Stimulated activated CD8-positive, alpha-beta memory T cell treated with anti-CD3 and anti-CD28 coated beads, Interleukin-15, amount 100 ng/mL, for 4 hours (primary cell): Measurements from ENCODE around the gene ELAVL3.
"Not testable (repeated sequence)": the region's sequence is repeated elsewhere in the genome, so short reads cannot be mapped to it uniquely, and the experiment has no call there.

Experiments
- DNase-seq, 2 donors: peaks; one replicate each; pipeline ENCODE4 v3.0.0-alpha.2; 2020; ENCODE audit warnings: low read depth in 2 of 2

ELAVL3 gene

DNA sequence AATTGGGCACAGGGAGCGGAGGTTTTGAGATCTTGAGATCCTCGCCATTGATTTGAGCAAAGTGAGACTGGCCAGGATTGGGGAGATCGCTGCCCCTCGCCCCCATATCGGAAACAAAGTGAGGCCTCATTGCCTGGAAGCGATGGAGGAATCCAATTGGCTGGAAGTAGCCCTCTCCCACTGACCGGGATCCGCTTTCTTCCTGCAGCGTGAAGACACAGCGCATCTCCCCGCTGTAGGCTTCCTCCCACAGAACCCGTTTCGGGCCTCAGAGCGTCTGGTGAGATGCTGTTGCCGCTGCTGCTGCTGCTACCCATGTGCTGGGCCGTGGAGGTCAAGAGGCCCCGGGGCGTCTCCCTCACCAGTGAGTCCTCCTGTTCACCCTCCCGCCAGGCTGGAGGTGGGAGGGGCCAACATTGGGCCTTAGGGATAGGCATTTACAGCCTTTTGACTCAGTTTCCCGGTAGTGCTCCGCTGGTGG, 45.0 kb downstream of the ELAVL3 start:
- DNase-seq: no peak

DNA sequence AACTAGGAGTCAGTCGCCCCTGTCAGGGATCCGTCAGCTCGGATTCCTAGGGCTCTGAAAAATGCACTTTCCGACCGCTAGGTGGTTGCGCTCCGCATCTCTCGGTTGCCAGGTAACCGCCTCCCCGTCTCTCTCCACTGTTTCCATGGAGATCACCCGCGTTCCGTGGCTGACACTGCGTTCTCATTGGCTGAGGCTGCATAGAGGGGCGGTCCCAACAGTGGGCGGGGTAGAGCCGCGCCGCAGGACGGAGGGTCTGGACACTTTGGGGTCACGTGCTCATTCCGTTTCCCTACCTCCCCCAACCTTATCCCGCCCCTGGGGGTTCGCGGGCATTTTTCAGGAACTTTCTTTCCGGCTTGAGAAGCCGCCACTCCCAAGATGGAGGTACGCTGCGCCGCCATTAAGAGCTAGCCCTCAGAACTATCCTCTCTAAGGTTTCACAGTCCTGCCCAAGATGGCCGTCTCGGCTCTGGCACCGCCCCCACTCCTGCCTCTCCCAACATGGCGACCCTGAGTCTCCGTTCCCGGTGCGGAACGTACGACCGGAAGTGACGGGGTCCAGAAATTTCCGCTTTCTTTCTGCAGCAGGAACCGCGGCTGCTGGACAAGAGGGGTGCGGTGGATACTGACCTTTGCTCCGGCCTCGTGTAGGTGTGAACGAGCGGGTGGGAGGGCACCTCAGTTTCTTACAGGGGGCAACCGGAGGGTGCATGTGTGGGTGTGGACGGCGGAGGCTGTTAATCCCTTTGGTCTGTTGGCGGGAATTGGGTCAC, 45.6 kb downstream of the ELAVL3 start, which contains the start of the genes ODAD3 and PRKCSH:
TSS of gene ODAD3 (minus strand) at position 65 of the 776 bp plus-strand sequence. CDS start 105 bp downstream, outside the sequence.
TSS of gene PRKCSH (plus strand) at position 579 of the 776 bp plus-strand sequence. CDS start 483 bp downstream, outside the sequence.
- DNase-seq: peak; percentile 96 to 97

DNA sequence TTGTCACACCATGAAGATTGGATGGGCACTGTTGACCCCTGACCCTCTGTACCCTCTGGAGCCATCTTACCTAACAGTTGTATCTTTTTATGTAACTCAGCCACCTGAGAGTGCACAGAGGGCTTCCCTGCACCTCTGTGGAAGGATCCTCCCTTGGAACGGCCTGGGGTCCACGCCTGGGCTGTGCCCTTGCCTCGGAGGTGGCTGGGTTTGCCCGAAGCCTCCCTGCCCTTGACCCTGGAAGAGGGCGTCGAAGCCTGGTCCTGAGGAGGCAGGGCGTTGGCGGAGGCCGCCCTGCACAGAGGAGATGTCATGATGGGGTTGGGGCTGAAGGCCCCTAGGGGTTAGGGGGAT, 46.2 kb downstream of the ELAVL3 start:
- DNase-seq: no peak

DNA sequence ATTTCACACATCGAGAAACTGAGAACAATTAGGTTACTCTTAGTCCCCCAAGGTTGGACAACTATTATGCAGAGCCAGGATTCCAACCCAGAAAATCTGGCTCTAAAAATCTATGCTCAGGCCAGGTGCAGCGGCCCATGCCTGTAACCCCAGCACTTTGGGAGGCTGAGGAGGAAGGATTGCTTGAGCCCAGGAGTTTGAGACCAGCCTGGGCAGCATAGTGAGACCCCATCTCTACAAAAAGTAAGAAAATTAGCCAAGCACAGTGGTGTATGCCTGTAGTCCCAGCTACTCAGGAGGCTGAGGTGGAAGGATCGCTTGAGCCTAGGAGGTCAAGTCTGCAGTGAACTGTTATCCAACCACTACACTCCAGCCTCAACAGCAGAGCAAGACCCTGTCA, 47.3 kb downstream of the ELAVL3 start:
- not testable (repeated sequence) for DNase-seq

DNA sequence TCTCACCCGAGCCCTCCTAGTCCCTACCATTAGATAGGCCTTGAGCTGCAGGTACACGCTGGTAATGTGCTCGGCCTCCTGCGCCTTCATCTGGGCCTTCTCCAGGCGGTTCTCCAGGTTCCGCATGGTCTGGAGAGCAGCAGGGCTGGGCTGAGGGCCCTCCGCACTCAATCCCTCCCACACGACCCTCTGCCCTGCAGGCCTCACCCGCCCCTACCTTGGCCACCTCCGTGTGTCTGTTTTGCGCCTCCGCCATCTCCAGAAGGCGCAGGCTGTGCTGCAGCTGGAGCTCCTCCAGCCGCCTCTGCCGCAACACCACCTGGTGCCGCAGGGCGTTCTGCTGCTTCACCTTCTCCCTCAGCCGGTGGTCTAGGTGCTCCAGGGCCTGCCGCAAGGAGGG, 54.2 kb downstream of the ELAVL3 start:
- no peak for DNase-seq

DNA sequence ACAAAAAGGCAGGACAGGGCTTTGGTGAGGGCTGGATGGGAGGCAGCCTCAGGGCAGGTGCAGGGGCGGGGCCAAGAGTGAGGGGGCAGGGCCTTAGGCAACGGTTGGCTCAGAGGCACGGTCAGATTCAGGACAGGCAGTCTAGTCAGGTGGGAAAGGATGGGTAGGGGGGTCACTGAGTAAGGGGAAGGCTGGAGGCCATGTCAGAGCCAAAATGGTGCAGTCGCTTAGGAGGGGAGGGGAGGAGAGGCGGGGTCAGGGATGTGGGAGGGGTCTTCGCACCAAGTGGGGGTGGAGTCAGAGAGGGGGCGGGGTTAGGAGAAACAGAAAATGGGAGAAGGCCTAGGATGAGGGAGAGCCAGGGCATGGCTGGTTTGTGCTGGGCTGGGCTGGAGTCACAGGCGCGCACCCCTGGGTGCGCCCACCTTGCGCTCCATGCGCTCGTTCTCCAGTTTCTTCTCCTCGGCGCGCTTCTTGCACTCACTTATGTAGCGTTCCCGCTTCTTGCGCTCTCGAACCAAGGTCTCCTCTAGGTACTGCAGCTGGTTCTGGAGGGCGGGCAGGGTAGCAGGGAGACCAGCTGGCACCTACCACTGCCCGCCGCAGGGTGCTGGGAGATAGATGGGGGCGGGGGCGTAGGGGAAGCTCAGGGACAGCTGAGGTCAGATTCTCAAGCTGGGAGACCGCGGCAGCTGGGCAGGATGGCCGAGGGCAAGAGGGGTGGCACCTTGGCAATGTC, 55.0 kb downstream of the ELAVL3 start:
- no peak for DNase-seq

DNA sequence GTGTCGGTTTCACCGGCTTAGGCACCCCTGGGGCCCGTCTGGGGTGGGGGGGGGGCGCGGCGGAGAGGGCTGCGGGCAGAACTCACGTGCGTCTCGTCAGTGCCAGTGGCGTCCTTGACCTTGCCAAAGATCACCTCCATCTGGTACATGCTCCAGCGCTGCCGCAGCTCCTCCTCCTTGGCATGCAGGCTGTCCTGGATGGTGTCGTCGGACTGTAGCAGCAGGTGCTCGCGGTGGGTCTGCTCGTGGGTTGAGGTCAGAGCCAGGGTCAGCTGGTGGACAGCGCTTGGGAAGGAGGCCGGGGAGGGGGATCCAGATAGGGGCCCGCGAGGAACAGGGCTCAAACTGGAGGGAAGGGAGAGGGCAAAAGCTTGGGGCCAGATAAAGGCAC, 57.1 kb downstream of the ELAVL3 start:
- DNase-seq: no peak

DNA sequence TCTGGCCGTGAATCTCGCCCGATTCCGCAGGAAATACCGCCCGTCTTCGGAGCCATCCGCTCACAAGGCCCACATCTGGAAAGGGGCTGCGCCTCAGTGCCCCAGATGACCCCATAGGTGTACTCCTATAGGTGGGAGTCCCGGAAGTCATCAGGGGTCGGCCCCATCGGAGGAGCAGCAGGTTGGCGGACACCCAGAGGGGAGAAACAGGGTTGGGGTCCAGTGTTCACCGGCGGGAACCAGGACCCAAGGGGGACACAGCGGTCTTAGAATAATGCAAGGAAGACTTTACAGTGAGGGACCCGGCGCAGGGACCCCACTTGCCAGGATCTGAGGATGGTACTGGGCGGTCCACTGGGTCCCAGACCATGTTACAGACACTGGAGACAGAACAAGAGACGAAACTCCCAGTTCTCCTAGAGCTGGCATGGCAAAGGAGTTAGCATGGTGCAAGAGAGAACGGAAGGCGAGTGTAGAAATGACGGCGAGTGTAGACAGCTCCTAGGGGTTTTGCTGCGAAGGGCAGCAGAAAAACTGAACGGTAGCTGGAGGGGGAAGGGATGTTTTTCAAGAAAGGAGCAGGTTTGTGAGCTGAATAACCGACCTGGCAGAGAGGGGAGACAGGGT, 57.6 kb downstream of the ELAVL3 start:
- DNase-seq: no peak

DNA sequence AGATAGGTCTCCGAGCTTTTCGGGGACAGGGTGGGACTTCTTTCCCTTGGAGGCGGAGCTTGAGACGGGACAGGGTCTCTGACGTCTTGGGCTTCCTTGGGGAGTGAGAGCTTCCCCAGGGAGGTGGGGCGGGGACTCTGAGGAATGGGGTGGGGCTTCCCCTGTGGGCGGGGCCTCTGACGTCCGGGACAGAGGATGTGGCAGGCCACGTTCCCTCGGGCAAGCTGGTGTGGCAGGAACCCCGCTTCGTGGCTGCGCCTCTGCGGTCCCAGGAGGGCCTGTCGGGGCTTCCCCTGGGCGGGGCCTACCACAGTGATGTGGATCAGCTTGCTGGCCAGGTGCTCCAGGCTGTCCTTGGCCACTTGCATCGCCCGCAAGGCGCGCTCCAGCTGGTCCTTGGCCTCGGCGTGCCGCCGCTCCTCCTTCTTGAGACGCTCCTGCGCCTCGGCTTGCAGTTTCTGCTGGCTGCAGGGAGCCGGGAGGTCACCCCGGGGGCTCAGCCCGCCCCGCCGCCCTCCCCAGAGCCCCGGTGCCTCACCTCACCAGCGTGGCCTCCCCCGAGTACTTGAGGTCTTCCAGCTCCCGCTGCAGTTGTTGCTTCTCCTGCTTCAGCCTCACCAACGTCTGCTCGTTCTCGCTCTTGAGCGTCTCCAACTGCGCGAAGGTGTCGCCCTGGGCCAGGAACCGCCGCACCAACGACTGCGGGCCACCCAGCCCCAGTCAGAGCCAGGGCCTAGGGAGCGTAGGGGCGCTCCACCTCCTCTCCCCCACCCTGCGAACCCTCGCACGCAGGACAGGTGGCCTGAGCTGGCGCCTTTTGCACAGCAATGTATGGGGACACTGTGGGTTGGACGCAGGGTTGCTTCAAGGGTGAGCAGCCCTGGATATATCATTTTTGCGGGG, 58.4 kb downstream of the ELAVL3 start:
- peak; percentile 27 to 38 for DNase-seq

DNA sequence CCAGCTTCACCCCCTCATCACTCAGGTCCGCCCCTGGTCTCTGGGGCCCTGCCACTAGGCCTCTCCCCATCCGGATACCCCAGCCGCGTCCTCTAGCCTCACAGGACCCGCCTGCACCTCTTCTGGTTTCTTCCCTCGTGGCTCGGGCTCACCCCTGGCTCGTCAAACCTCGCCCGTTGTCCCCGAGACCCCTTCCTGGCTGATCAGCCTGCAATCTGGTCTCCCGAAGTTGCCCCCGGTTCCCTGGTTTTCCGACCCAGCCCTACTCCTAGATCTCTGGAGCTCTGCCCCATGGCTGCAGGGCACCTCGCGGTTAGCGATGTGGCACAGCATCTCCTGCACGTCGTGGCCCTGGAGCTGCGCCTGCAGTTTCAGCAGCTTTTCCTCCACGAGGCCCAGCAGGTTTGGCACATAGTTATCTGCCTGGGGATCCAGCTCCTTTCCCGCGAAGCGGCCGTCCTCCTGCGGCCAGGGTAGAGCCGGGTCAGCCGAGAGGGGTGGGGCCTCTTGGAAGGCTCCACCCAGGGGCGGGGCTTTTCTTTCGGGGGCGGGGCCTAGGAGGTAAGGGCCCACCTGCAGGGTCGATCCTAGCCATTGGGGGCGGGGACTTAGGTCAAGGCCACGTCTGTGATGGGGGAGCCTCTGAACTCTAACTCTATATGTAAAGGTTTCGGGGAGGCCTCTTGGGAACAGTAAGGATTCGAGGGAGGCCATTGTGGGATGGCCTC, 59.3 kb downstream of the ELAVL3 start:
- DNase-seq: no peak

DNA sequence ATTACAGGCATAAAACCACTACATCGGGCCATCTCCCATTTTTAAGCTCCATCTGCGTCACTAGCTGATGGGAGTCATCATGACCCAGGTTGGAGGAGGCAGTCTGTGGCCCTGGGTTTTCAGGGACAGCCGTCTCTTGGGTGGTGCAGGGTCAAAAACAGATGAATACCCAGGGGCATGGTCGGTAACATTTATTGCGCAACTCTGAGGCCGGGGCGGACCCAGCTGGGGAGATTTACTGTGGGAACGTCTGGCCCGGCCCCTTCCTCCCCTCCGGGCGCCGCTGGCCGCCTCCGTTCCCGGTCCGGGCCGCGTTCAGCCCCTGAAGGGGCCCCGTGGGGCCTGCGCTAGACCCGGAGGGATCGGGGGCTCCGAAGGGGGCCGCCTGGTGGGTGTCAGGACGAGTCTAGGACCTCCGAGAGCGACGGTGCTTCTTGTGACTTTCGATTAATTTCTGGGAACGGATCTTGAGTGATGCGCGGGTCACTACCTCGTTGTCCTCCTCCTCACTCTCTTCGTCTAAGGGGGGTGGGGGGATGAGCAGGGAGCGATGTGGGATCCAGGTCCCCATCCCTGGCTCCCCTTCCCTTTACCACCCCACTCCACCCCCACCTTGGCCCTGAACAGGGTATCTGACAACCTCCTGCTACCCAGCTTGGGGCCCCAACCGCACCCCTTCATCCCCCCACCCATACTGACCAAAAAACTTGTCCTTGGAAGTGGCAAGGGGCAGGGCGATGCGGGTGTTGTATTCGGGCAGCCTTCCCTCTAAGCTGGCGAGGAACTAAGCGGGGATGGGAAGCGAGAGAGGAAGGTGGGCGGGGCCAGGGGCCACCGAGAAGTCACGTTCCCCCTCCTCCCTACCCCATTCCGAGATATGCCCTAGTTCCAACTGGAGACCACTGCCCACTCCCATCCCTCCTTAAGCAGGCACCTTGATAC, 60.1 kb downstream of the ELAVL3 start:
- no peak for DNase-seq

DNA sequence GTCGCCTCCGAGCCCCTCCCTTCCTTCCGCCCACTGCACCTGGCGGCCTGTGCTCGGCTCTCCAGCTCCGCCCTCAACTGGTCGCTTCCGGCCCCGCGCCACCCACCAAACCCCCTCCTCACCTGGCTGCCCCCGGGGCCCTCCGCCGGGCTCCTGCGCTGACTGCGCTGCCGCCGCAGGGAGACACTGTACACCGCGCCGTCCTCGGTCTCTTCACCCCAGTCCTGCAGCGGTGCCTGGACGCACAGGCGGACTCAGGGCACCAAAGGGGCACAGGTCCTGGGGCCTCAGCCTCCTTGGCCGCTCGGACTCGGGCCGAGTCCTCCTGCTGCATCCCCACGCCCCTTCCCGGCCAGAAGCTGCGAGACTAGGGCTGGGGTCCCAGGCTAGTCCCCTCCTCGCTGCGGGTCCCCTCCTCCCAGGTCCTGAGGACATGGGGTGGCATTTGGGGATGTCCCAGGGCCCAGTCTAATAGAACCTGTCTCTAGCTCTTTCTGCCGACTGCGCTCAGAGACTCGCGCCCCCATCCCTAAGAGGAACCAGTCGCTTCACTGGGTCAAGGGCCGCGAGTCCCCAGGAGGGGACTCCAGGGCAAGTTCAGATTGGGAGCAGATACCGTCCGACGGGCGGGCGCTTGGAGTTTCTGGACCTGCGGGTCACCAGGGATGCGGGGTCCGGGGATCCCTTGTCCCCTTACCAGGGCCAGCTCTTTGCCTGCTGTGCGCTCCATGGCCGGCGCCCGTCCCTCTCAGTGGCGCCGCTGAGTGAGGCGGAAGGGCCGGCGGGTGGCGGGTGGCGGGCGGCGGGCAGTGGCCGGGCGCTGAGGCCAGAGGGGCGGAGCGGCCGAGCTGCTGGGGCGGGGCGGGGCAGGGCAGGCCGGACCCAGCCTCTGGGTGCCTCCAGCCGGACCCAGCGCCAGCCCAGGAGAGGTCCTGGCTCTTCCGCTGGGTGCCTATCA, 62.0 kb downstream of the ELAVL3 start, which contains the start of gene RGL3:
TSS of gene RGL3 (minus strand) at position 766 of the 958 bp plus-strand sequence. CDS start at position 730, 36 bp downstream.
- DNase-seq: no peak

DNA sequence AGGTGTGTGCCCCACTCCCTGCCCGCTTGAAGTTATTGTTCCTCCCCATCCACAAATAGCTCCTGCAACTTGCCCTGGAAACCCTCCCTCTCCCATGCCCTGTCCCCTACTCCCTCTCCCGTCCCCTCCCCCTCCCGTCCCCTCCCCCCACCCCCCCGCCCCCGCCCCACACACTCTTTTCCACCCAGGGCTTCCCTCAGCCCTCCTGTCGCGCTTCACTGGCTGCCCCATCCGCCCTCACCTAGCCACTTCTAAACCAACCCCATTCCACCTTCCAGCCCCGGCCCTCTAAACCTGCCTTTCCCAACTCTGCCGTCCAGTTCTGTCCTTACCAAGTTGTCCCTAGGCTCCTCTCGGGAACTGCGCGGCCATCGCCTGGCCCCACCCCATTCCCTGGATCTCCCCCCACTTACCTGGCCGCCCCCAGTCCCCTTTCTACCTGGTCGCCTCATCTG, 62.7 kb downstream of the ELAVL3 start:
- no peak for DNase-seq

DNA sequence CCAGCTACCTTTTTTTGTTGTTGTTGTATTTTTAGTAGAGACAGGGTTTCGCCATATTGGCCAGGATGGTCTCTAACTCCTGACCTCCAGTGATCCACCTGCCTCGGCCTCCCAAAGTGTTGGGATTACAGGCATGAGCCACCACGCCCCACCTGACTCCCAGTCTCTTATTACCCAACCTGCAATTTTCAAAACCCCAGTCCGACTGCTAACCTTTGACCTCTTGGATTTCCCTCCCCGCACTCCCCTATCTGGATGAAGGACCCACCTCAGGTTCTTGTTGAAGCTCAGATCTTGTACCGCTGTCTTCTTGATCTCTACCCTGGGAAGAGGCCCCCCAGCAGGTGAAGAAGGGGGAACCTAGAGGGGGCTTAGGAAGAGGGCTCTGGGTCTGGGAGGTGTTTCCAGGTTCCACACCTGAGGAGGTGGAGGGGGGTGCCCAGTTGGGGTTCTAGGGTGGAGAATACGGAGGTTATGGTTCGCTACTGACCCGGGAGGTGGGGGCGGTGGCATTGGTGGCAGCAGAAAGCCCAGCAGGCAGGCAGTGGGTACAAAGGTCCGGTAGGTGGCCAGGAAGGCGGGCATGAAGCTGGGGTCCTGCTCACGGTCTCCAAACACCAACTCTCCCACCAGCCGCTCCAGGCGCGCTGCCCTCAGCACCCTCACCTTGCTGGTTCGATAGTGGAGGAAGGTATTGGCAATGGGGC, 64.3 kb downstream of the ELAVL3 start:
- no peak for DNase-seq

DNA sequence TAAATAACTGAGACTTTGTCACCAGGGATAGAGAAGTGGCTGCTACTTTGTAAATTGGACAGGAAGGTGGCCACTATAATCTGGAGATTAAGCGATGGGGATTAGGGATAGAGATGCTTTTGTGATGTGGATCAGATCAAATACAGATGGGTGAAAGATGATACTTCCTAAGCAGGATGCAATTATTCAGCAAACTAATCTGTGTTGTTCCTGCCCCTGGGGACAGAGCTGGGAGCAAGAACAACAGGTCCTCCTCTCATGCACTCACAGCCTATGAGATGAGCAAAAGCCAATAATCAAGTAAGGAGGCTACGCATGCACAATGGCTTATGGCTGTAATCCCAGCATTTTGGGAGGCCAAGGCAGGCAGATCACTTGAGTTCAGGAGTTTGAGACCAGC, 66.3 kb downstream of the ELAVL3 start:
- no peak for DNase-seq

DNA sequence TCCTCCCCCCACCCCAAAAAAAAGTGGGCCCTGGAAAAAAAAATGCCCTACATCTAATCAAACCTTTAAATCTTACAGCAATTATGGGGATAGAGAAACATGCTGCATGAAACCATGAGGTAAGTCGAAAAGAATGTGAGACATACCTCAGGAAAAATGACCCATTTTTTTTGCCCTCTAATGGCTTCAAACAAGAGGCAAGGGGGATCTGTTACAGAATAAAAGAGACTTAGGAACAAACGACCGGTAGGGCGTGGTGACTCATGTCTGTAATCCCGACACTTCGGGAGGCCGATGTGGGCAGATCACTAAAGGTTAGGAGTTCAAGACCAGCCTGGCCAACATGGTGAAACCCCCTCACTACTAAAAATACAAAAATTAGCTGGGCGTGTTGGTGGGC, 70.2 kb downstream of the ELAVL3 start:
- no peak for DNase-seq

DNA sequence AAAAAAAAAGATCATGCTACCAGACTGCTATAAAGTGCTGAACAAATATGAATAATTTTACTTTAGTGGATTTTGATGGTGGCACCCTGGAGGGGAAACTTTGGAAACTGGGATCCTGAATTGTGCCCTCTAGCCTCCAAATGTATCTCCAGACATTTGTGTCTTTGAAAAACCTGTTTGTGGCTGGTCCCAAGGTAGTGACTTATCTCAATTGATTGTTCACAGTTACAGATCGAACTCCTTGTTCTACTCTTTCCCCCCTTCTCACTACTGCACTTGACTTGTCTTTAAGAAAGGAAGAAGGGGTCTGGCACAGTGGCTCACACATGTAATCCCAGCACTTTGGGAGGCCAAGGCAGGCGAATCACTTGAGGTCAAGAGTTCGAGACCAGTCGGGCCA, 72.3 kb downstream of the ELAVL3 start:
- DNase-seq: no peak
